ENCODE data around the gene RELL1.

DNA sequence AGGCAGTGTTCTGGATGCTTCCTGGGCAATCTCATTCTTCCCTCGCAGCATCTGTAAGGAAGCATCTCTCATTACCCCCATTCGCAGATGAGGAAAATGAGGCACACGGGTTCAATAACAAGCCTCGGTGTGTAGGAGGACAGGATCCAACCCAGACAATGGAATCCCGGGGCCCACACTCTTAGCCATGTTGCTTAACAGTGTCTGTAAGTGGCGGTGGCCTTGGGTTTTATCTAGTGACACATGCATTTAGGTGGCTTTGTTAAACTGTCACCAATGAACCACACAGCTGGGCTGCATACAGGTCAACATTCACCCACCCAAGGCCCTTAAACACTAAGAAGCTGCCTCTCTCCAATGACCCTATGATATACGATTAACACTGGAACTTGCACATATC lies 22.6 kb downstream of the RELL1 start:
- TF ChIP-seq SUZ12 (IDR thresholded peaks at IDR 0.05) (no peak), FOXK2 (IDR thresholded peaks at IDR 0.05) (no peak), ZNF384 (IDR thresholded peaks at IDR 0.05) (no peak), NFRKB (IDR thresholded peaks at IDR 0.05) (no peak), TARDBP (IDR thresholded peaks at IDR 0.05) (no peak), FOXA1 (IDR thresholded peaks at IDR 0.05) (no peak), SP1 (IDR thresholded peaks at IDR 0.05) (no peak), BHLHE40 (IDR thresholded peaks at IDR 0.05; ENCODE audit: borderline replicate concordance) (no peak), CTBP1 (IDR thresholded peaks at IDR 0.05; ENCODE audit: borderline replicate concordance) (no peak), ARNT (IDR thresholded peaks at IDR 0.05) (no peak), HDGF (IDR thresholded peaks at IDR 0.05; ENCODE audit: borderline replicate concordance) (no peak)
- TF ChIP-seq, protein P1, sequence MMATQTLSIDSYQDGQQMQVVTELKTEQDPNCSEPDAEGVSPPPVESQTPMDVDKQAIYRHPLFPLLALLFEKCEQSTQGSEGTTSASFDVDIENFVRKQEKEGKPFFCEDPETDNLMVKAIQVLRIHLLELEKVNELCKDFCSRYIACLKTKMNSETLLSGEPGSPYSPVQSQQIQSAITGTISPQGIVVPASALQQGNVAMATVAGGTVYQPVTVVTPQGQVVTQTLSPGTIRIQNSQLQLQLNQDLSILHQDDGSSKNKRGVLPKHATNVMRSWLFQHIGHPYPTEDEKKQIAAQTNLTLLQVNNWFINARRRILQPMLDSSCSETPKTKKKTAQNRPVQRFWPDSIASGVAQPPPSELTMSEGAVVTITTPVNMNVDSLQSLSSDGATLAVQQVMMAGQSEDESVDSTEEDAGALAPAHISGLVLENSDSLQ (IDR thresholded peaks at IDR 0.05), result no peak
